SJSA1 (cell line): ENCODE data around the gene DCDC2C. TPM values are rescaled to one million over a fixed set of nuclear protein-coding genes. Genes with fewer than 3 reads are reported as not detected.
A peak's percentile ranks its signal among the peaks of the same experiment; 100 is the strongest.

ENCODE experiments used
- DNase-seq, 2 experiments: peaks; one replicate each; pipeline ENCODE4 v3.0.0-alpha.2; 2015 to 2020; ENCODE audit warnings: low spot score in 2 of 2, low read depth in 1 of 2
- H3K27ac ChIP-seq: fragments of 250-450 bp; sonication (Bioruptor Pico); 2 replicates; pipeline ENCODE4 v1.5.1; 2020; ENCODE audit warnings: mild to moderate bottlenecking, moderate library complexity
- H3K27me3 ChIP-seq: fragments of 250-450 bp; sonication (Bioruptor Pico); replicated peaks from 2 replicates; pipeline ENCODE4 v1.5.1; 2020; ENCODE audit warnings: mild to moderate bottlenecking, moderate library complexity
- H3K36me3 ChIP-seq: fragments of 250-450 bp; sonication (Bioruptor Pico); 2 replicates; pipeline ENCODE4 v1.5.1; 2020; ENCODE audit warnings: mild to moderate bottlenecking
- H3K4me1 ChIP-seq: fragments of 250-450 bp; sonication (Bioruptor Pico); replicated peaks from 2 replicates; pipeline ENCODE4 v1.6.1; 2021; ENCODE audit warnings: mild to moderate bottlenecking
- H3K4me3 ChIP-seq: fragments of 250-450 bp; sonication (Bioruptor Pico); 2 replicates; pipeline ENCODE4 v1.5.1; 2020; ENCODE audit warnings: mild to moderate bottlenecking
- H3K9me3 ChIP-seq: fragments of 250-450 bp; sonication (Bioruptor Pico); replicated peaks from 2 replicates; pipeline ENCODE4 v1.5.1; 2020; ENCODE audit warnings: mild to moderate bottlenecking
- total RNA-seq: library from RNA; depleted of rRNA; stranded (reverse); fragments of >200 nt; shearing (Covaris generic); gene quantifications from 2 replicates; pipeline ENCODE4 v1.2.3, GENCODE V29; 2014

DCDC2C gene
- total RNA-seq, 1 experiment from 2014 or later, result not detected

GRCh38 chr2:3709225-3709624 lies 5.8 kb downstream of the DCDC2C start:
- Histone ChIP-seq H3K4me1 (no peaks in the 10 kb centered on the region), H3K27ac (no peak overlapping the region), H3K27me3 (no peaks in the 10 kb centered on the region), H3K36me3 (no peaks in the 10 kb centered on the region), H3K9me3 (no peaks in the 10 kb centered on the region), H3K4me3 (no peak overlapping the region)
- no peak for DNase-seq

GRCh38 chr2:3712424-3712823 lies 9.0 kb downstream of the DCDC2C start:
- DNase-seq, result no peak
- Histone ChIP-seq H3K9me3 (no peaks in the 10 kb centered on the region), H3K4me1 (no peaks in the 10 kb centered on the region), H3K27me3 (no peaks in the 10 kb centered on the region), H3K36me3 (no peaks in the 10 kb centered on the region), H3K4me3 (no peak overlapping the region), H3K27ac (no peak overlapping the region)

- Histone ChIP-seq H3K27me3 (no peaks in the 10 kb centered on the region), H3K9me3 (no peaks in the 10 kb centered on the region), H3K36me3 (no peaks in the 10 kb centered on the region), H3K27ac (no peak overlapping the region), H3K4me1 (no peaks in the 10 kb centered on the region), H3K4me3 (no peak overlapping the region)
- DNase-seq, result no peak
Measured at GRCh38 chr2:3712831-3713503, 9.6 kb downstream of the DCDC2C start.

GRCh38 chr2:3718679-3719078 lies 15.3 kb downstream of the DCDC2C start:
- no peak for DNase-seq

GRCh38 chr2:3725002-3725401 lies 21.6 kb downstream of the DCDC2C start:
- H3K4me1 ChIP-seq, result peaks cover 4% of the 10 kb centered on the region
- H3K4me3 ChIP-seq, result no peak overlapping the region

More at GRCh38 chr2:3718679-3719078, 15.3 kb downstream of the DCDC2C start:
- no peaks in the 10 kb centered on the region for H3K27me3 ChIP-seq
- H3K9me3 ChIP-seq, result no peaks in the 10 kb centered on the region; the same call in 1 of the 2 replicates
- H3K4me1 ChIP-seq, result no peaks in the 10 kb centered on the region
- no peak overlapping the region for H3K27ac ChIP-seq
- H3K4me3 ChIP-seq, result no peak overlapping the region
- H3K36me3 ChIP-seq, result no peaks in the 10 kb centered on the region

GRCh38 chr2:3725458-3726250 lies 22.3 kb downstream of the DCDC2C start:
- H3K4me3 ChIP-seq, result no peak overlapping the region
- DNase-seq, result no peak
- no peak overlapping the region for H3K27ac ChIP-seq
- H3K4me1 ChIP-seq, result peaks cover 9% of the 10 kb centered on the region
- no peaks in the 10 kb centered on the region for H3K27me3 ChIP-seq
- H3K9me3 ChIP-seq, result no peaks in the 10 kb centered on the region; the same call in 1 of the 2 replicates
- H3K36me3 ChIP-seq, result no peaks in the 10 kb centered on the region

More at GRCh38 chr2:3725002-3725401, 21.6 kb downstream of the DCDC2C start:
- no peak for DNase-seq
- H3K27ac ChIP-seq, result no peak overlapping the region
- H3K36me3 ChIP-seq, result no peaks in the 10 kb centered on the region
- H3K27me3 ChIP-seq, result no peaks in the 10 kb centered on the region
- no peaks in the 10 kb centered on the region; the same call in 1 of the 2 replicates for H3K9me3 ChIP-seq

GRCh38 chr2:3726511-3726910 lies 23.1 kb downstream of the DCDC2C start:
- no peak overlapping the region for H3K4me3 ChIP-seq
- H3K27ac ChIP-seq, result no peak overlapping the region
- no peaks in the 10 kb centered on the region; the same call in 1 of the 2 replicates for H3K9me3 ChIP-seq
- no peaks in the 10 kb centered on the region for H3K36me3 ChIP-seq
- H3K27me3 ChIP-seq, result no peaks in the 10 kb centered on the region
- H3K4me1 ChIP-seq, result peaks cover 17% of the 10 kb centered on the region
- no peak for DNase-seq

GRCh38 chr2:3727397-3728045 lies 24.1 kb downstream of the DCDC2C start:
- H3K4me3 ChIP-seq, result no peak overlapping the region
- peaks cover 17% of the 10 kb centered on the region for H3K4me1 ChIP-seq

GRCh38 chr2:3728104-3729054 lies 25.0 kb downstream of the DCDC2C start:
- no peak overlapping the region for H3K27ac ChIP-seq
- H3K4me1 ChIP-seq, result peaks cover 17% of the 10 kb centered on the region
- DNase-seq, result peak; percentile 15 to 38
- no peaks in the 10 kb centered on the region for H3K27me3 ChIP-seq
- no peak overlapping the region for H3K4me3 ChIP-seq
- no peaks in the 10 kb centered on the region for H3K9me3 ChIP-seq
- H3K36me3 ChIP-seq, result no peaks in the 10 kb centered on the region

More at GRCh38 chr2:3727397-3728045, 24.1 kb downstream of the DCDC2C start:
- DNase-seq, result peak in 1 of 2 experiments; percentile 13
- H3K27me3 ChIP-seq, result no peaks in the 10 kb centered on the region
- no peaks in the 10 kb centered on the region for H3K36me3 ChIP-seq
- no peaks in the 10 kb centered on the region for H3K9me3 ChIP-seq
- no peak overlapping the region for H3K27ac ChIP-seq

- Histone ChIP-seq H3K4me1 (peaks cover 17% of the 10 kb centered on the region), H3K27me3 (no peaks in the 10 kb centered on the region), H3K9me3 (no peaks in the 10 kb centered on the region), H3K27ac (no peak overlapping the region), H3K4me3 (no peak overlapping the region), H3K36me3 (no peaks in the 10 kb centered on the region)
- no peak for DNase-seq
Measured at GRCh38 chr2:3729055-3729448, 25.7 kb downstream of the DCDC2C start.

- no peaks in the 10 kb centered on the region for H3K27me3 ChIP-seq
- DNase-seq, result no peak
Measured at GRCh38 chr2:3729786-3730185, 26.4 kb downstream of the DCDC2C start.

GRCh38 chr2:3730646-3731045 lies 27.3 kb downstream of the DCDC2C start:
- H3K4me1 ChIP-seq, result peaks cover 17% of the 10 kb centered on the region
- H3K27me3 ChIP-seq, result no peaks in the 10 kb centered on the region
- H3K36me3 ChIP-seq, result no peaks in the 10 kb centered on the region
- H3K4me3 ChIP-seq, result no peak overlapping the region
- H3K27ac ChIP-seq, result no peak overlapping the region
- H3K9me3 ChIP-seq, result no peaks in the 10 kb centered on the region
- DNase-seq, result peak in 1 of 2 experiments; percentile 40

More at GRCh38 chr2:3729786-3730185, 26.4 kb downstream of the DCDC2C start:
- Histone ChIP-seq H3K4me1 (peaks cover 17% of the 10 kb centered on the region), H3K4me3 (no peak overlapping the region), H3K9me3 (no peaks in the 10 kb centered on the region), H3K27ac (no peak overlapping the region), H3K36me3 (no peaks in the 10 kb centered on the region)

GRCh38 chr2:3731829-3732228 lies 28.5 kb downstream of the DCDC2C start:
- peaks cover 17% of the 10 kb centered on the region for H3K4me1 ChIP-seq
- no peak overlapping the region for H3K4me3 ChIP-seq
- no peak for DNase-seq
- no peaks in the 10 kb centered on the region for H3K27me3 ChIP-seq
- no peak overlapping the region for H3K27ac ChIP-seq
- no peaks in the 10 kb centered on the region for H3K36me3 ChIP-seq
- no peaks in the 10 kb centered on the region for H3K9me3 ChIP-seq
